Liver (tissue), 9 donors: Measurements from ENCODE around the gene TRIM71. TPM values are rescaled to one million over a fixed set of nuclear protein-coding genes. Genes with fewer than 3 reads are reported as not detected.

Source experiments
- DNase-seq: peaks from one replicate; pipeline ENCODE4 v3.0.0-alpha.2; 2017; ENCODE audit warnings: low spot score
- H3K27ac ChIP-seq, 2 donors: one replicate each; pipeline ENCODE4 v1.7.0; 2013; ENCODE audit warnings: inconsistent platforms in 2 of 2, low read length in 2 of 2, control low read depth in 1 of 2, low read depth in 1 of 2, mild to moderate bottlenecking in 1 of 2
- H3K27me3 ChIP-seq, 4 donors: one replicate each; pipeline versions ENCODE4 v1.6.1 to v1.7.0; 2013; ENCODE audit warnings: low read length in 3 of 4, inconsistent platforms in 1 of 4, mild to moderate bottlenecking in 1 of 4, moderate library complexity in 1 of 4; ENCODE audit not compliant: control insufficient read depth in 4 of 4, insufficient read depth in 4 of 4
- H3K36me3 ChIP-seq, 4 donors: one replicate each; pipeline versions ENCODE4 v1.6.1 to v1.7.0; 2013; ENCODE audit warnings: low read length in 3 of 4, mild to moderate bottlenecking in 3 of 4, low read depth in 1 of 4, moderate library complexity in 1 of 4; ENCODE audit not compliant: control insufficient read depth in 4 of 4, insufficient read depth in 3 of 4
- H3K4me1 ChIP-seq, 4 donors: one replicate each; pipeline versions ENCODE4 v1.6.1 to v1.7.0; 2013; ENCODE audit warnings: low read length in 3 of 4, mild to moderate bottlenecking in 3 of 4, moderate library complexity in 1 of 4; ENCODE audit not compliant: control insufficient read depth in 4 of 4, insufficient read depth in 4 of 4
- H3K4me3 ChIP-seq, 3 donors: one replicate each; pipeline versions ENCODE4 v1.6.1 to v1.7.0; 2013; ENCODE audit warnings: low read length in 3 of 3, control low read depth in 1 of 3, low read depth in 1 of 3, mild to moderate bottlenecking in 1 of 3
- H3K9ac ChIP-seq, 2 donors: one replicate each; pipeline ENCODE4 v1.7.0; 2013; ENCODE audit warnings: low read length in 2 of 2, mild to moderate bottlenecking in 2 of 2, moderate library complexity in 2 of 2, control low read depth in 1 of 2, low read depth in 1 of 2
- H3K9me3 ChIP-seq, 4 donors: one replicate each; pipeline versions ENCODE4 v1.6.1 to v1.7.0; 2013; ENCODE audit warnings: low read length in 3 of 4; ENCODE audit not compliant: control insufficient read depth in 4 of 4
- CTCF ChIP-seq: fragments of 150-350 bp; IDR thresholded peaks from 2 replicates; pipeline ENCODE4 v1.5.1; 2017; ENCODE audit warnings: improper control_type of control experiment, low read depth, low read length; ENCODE audit not compliant: missing input control
- EGR1 ChIP-seq, 2 donors: IDR thresholded peaks; 2 replicates each; pipeline ENCODE4 v1.6.1; 2016 to 2018; ENCODE audit warnings: antibody characterized with exemption in 2 of 2, low read depth in 2 of 2
- FOXA1 ChIP-seq: IDR thresholded peaks from 2 replicates; pipeline ENCODE4 v1.6.1; 2016; ENCODE audit warnings: antibody characterized with exemption
- FOXA2 ChIP-seq: IDR thresholded peaks from 2 replicates; pipeline ENCODE4 v1.6.1; 2016; ENCODE audit warnings: antibody characterized with exemption
- HNF4A ChIP-seq, 2 donors: conservative IDR thresholded peaks; 2 replicates each; pipeline ENCODE4 v1.6.1; 2016; ENCODE audit warnings: antibody characterized with exemption in 2 of 2, mild to moderate bottlenecking in 2 of 2
- HNF4G ChIP-seq: IDR thresholded peaks from 2 replicates; pipeline ENCODE4 v1.6.1; 2016; ENCODE audit warnings: antibody characterized with exemption
- JUND ChIP-seq, 2 donors: IDR thresholded peaks; 2 replicates each; pipeline ENCODE4 v1.6.1; 2016; ENCODE audit warnings: antibody characterized with exemption in 2 of 2
- MAX ChIP-seq: IDR thresholded peaks from 2 replicates; pipeline ENCODE4 v1.6.1; 2016; ENCODE audit warnings: antibody characterized with exemption
- NR2F2 ChIP-seq: IDR thresholded peaks from 2 replicates; pipeline ENCODE4 v1.6.1; 2016; ENCODE audit warnings: antibody characterized with exemption
- RAD21 ChIP-seq, 2 donors: IDR thresholded peaks; 2 replicates each; pipeline ENCODE4 v1.6.1; 2016; ENCODE audit warnings: antibody characterized with exemption in 2 of 2, mild to moderate bottlenecking in 2 of 2
- RXRA ChIP-seq, 2 donors: IDR thresholded peaks; 2 replicates each; pipeline ENCODE4 v1.6.1; 2017 to 2018; ENCODE audit warnings: antibody characterized with exemption in 2 of 2, mild to moderate bottlenecking in 1 of 2
- SP1 ChIP-seq: IDR thresholded peaks from 2 replicates; pipeline ENCODE4 v1.6.1; 2018; ENCODE audit warnings: antibody characterized with exemption, mild to moderate bottlenecking
- TAF1 ChIP-seq: conservative IDR thresholded peaks from 2 replicates; pipeline ENCODE4 v1.6.1; 2016; ENCODE audit warnings: antibody characterized with exemption, mild to moderate bottlenecking
- ZBTB33 ChIP-seq: IDR thresholded peaks from 2 replicates; pipeline ENCODE4 v1.6.1; 2016; ENCODE audit warnings: antibody characterized with exemption
- WGBS: extraction: QIAGEN DNeasy Blood & Tissue Kit; methylation state at CpG from one replicate; pipeline ENCODE4 v1.1.7; 2013; 5-methylcytosine and 5-hydroxymethylcytosine counted together
- polyA plus RNA-seq, 2 donors: library from polyadenylated mRNA; stranded (reverse) in 1 of 2; unstranded in 1 of 2; fragments of 200-250 nt in 1 of 2; fragments of >200 nt in 1 of 2; fragmentation: Nextera tagmentation in 1 of 2; extraction: Ambion mirVana in 1 of 2; gene quantifications; one replicate each; pipeline versions ENCODE4 v1.2.1 to v1.2.3, GENCODE V29; 2013 to 2015
- total RNA-seq, 2 donors: library from RNA; depleted of rRNA; stranded (reverse); fragments of >200 nt; gene quantifications; one replicate each; pipeline ENCODE4 v1.2.3, GENCODE V29; 2014
- donor health status: healthy.
- donor health status: healthy.
- donor health status: healthy.
- donor health status: healthy.
- donor health status: healthy.

The TRIM71 gene
- total and polyA plus RNA-seq, 4 donors, result under 0.01 to 9.1 TPM; not detected in 2

DNA sequence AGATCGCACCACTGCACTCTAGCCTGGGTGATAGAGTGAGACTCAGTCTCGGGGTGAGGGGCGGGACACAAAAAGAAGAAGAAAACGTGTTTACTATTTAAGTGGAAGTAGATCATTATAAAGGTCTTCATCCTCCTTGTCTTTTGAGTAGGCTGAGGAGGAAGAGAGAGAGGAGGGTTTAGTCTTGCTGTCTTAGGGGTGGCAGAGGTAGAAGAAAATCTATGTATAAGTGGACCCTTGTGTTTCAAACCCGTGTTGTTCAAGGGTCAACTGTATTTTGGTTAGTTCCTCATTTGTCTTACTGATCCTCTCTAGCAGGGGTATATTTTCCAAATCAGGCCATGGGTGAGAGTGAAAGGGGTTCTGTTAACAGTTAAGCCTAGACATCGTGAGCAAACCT is 40.1 kb downstream of the TRIM71 start:
- Histone ChIP-seq H3K9me3 (no peaks in the 10 kb centered on the region), H3K9ac (no peak overlapping the region), H3K4me3 (no peak overlapping the region), H3K27me3 (no peaks in the 10 kb centered on the region), H3K36me3 (no peaks in the 10 kb centered on the region), H3K27ac (no peak overlapping the region), H3K4me1 (no peaks in the 10 kb centered on the region)
- 84% methylated on average over 6 of the region's 6 CpGs for WGBS
- no peak for DNase-seq
- TF ChIP-seq FOXA1 (no peak), FOXA2 (no peak), HNF4A (conservative IDR thresholded peaks at IDR 0.05) (no peak), EGR1 (IDR thresholded peaks at IDR 0.05; ENCODE audit: low read depth in 2 of 2) (no peak), MAX (no peak)

- Histone ChIP-seq H3K9ac (no peak overlapping the region), H3K4me1 (no peaks in the 10 kb centered on the region), H3K27me3 (no peaks in the 10 kb centered on the region), H3K36me3 (no peaks in the 10 kb centered on the region), H3K9me3 (no peaks in the 10 kb centered on the region), H3K4me3 (no peak overlapping the region), H3K27ac (no peak overlapping the region)
- no peak for DNase-seq
- 95% methylated on average over 4 of the region's 4 CpGs for WGBS
- TF ChIP-seq FOXA1 (no peak), CTCF (no peak), TAF1 (no peak), EGR1 (IDR thresholded peaks at IDR 0.05; ENCODE audit: low read depth in 2 of 2) (no peak), ZBTB33 (no peak), SP1 (no peak), JUND (IDR thresholded peaks at IDR 0.05) (no peak), RXRA (IDR thresholded peaks at IDR 0.05) (no peak), HNF4G (no peak), MAX (no peak), RAD21 (IDR thresholded peaks at IDR 0.05) (no peak)
Measured at GRCh38 chr3:32859604-32860237, 41.9 kb downstream of the TRIM71 start.

DNA sequence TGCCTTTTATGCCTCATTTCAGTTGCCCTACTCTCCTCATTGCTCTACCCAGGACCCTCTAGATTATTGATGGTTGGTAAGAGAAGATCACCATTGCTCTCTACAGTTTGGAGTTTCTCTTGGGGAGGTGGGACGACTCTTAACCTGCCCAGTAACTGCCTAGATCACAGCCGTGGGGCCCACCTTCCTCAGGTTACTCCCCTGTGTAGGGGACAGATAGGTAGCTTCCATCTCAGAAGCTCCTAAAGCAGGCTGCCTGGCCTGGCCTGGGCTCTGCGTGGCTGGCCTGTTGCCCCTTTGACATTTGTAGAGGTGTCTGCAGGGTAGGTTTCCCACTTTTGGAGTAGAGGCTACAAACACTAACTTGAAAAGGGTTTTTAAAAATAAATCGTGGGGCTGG is 42.7 kb downstream of the TRIM71 start:
- Histone ChIP-seq H3K4me3 (no peak overlapping the region), H3K27me3 (no peaks in the 10 kb centered on the region), H3K9me3 (no peaks in the 10 kb centered on the region), H3K36me3 (no peaks in the 10 kb centered on the region), H3K9ac (no peak overlapping the region), H3K27ac (no peak overlapping the region), H3K4me1 (no peaks in the 10 kb centered on the region)
- TF ChIP-seq ZBTB33, result no peak
- no peak for TF ChIP-seq FOXA1
- no peak for TF ChIP-seq RXRA (IDR thresholded peaks at IDR 0.05)
- no peak for TF ChIP-seq HNF4A (conservative IDR thresholded peaks at IDR 0.05)
- TF ChIP-seq RAD21 (IDR thresholded peaks at IDR 0.05), result no peak
- TF ChIP-seq JUND (IDR thresholded peaks at IDR 0.05), result no peak
- TF ChIP-seq CTCF, result no peak
- no peak for TF ChIP-seq NR2F2
- no peak for DNase-seq
- 88% methylated on average over 4 of the region's 4 CpGs for WGBS
